ENCODE results near the gene DHRSX.
"Not testable (repeated sequence)": the region's sequence is repeated elsewhere in the genome, so short reads cannot be mapped to it uniquely, and the experiment has no call there.

Gene DHRSX

GRCh38 chrX:2395261-2395992 lies 105.3 kb downstream of the DHRSX start:
- no peak for DNase-seq (ENCODE audit: low spot score)

GRCh38 chrX:2391869-2392606 lies 108.7 kb downstream of the DHRSX start:
- DNase-seq (ENCODE audit: low spot score): peak; percentile 40

GRCh38 chrX:2390754-2391153 lies 110.0 kb downstream of the DHRSX start:
- DNase-seq (ENCODE audit: low spot score): no peak

GRCh38 chrX:2389731-2390130 lies 111.0 kb downstream of the DHRSX start:
- DNase-seq (ENCODE audit: low spot score): not testable (repeated sequence)

- DNase-seq (ENCODE audit: low spot score): no peak
Observed at GRCh38 chrX:2389324-2389723, 111.5 kb downstream of the DHRSX start.

GRCh38 chrX:2388669-2389068 lies 112.1 kb downstream of the DHRSX start:
- no peak for DNase-seq (ENCODE audit: low spot score)

- DNase-seq (ENCODE audit: low spot score): no peak
Observed at GRCh38 chrX:2387614-2388239, 113.0 kb downstream of the DHRSX start.

GRCh38 chrX:2385224-2385623 lies 115.6 kb downstream of the DHRSX start:
- peak; percentile 72 for DNase-seq (ENCODE audit: low spot score)

GRCh38 chrX:2384486-2384885 lies 116.3 kb downstream of the DHRSX start:
- no peak for DNase-seq (ENCODE audit: low spot score)

GRCh38 chrX:2383735-2384134 lies 117.0 kb downstream of the DHRSX start:
- DNase-seq (ENCODE audit: low spot score): no peak

GRCh38 chrX:2383144-2383543 lies 117.6 kb downstream of the DHRSX start:
- no peak for DNase-seq (ENCODE audit: low spot score)

GRCh38 chrX:2382433-2383048 lies 118.2 kb downstream of the DHRSX start:
- DNase-seq (ENCODE audit: low spot score): not testable (repeated sequence)

- no peak for DNase-seq (ENCODE audit: low spot score)
Observed at GRCh38 chrX:2376166-2376565, 124.6 kb downstream of the DHRSX start.

- DNase-seq (ENCODE audit: low spot score): peak; percentile 72
Observed at GRCh38 chrX:2374086-2374485, 126.7 kb downstream of the DHRSX start.

GRCh38 chrX:2373615-2374014 lies 127.2 kb downstream of the DHRSX start:
- no peak for DNase-seq (ENCODE audit: low spot score)

GRCh38 chrX:2371026-2371711 lies 129.6 kb downstream of the DHRSX start:
- DNase-seq (ENCODE audit: low spot score): no peak

- DNase-seq (ENCODE audit: low spot score): peak; percentile 53
Observed at GRCh38 chrX:2370456-2370855, 130.3 kb downstream of the DHRSX start.

- no peak for DNase-seq (ENCODE audit: low spot score)
Observed at GRCh38 chrX:2369206-2369605, 131.6 kb downstream of the DHRSX start.

GRCh38 chrX:2360731-2361130 lies 140.0 kb downstream of the DHRSX start:
- no peak for DNase-seq (ENCODE audit: low spot score)

- not testable (repeated sequence) for DNase-seq (ENCODE audit: low spot score)
Observed at GRCh38 chrX:2359522-2359921, 141.3 kb downstream of the DHRSX start.

- DNase-seq (ENCODE audit: low spot score): peak; percentile 85
Observed at GRCh38 chrX:2351999-2352995, 148.5 kb downstream of the DHRSX start.

Data from AG08395 (cell line).